Measurements from ENCODE around the gene NDUFAF8.

Gene NDUFAF8

DNA sequence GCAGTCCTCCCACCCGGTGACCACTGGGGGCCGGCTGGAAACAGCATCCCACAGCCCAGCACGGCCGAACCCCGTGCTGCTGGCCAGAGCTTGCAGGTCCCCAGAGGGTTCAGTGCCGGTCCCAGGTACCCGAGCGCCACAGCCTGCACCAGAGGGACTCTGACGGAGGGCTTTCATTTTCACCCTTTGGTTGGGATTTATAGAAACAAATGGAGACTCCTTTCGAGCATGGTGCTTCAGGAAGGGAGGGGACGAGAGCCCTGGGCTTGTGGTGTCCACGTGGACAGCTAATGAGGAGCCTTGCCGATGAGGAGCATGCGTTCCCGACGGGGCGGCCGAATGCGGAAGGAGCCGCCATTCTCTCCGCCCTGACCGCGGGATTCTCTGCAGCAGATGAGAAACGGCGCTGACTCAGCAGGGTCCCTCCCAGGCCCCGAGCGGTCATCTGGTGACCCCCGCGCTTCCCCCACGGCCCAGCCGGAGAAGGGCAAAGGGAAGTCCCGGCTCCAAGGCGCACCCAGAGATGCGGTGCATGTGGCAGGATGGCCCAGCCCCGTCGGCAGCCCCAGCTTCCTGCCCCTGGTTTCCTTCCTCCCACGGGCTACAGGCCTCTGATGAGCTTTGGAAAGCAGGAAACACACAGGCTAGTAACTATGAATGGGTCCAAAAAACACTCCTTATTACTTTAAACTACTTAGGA lies 46.2 kb downstream of the NDUFAF8 start:
- Histone ChIP-seq H3K4me2 (ENCODE audit: low read length) (no peak overlapping the region), H3K9me2 (replicated peaks; ENCODE audit: control insufficient read depth, low read length) (no peaks in the 10 kb centered on the region), H3K4me1 (ENCODE audit: control insufficient read depth, low read length) (no peaks in the 10 kb centered on the region), H3K4me3 (ENCODE audit: low read length) (no peak overlapping the region), H3K27me3 (ENCODE audit: control insufficient read depth, low read length) (no peaks in the 10 kb centered on the region), H3K36me3 (ENCODE audit: control insufficient read depth, low read length) (peaks cover 25% of the 10 kb centered on the region; the same call in 1 of the 2 replicates), H4K20me1 (ENCODE audit: control insufficient read depth, insufficient read depth, low read depth, low read length) (no peaks in the 10 kb centered on the region), H3K9me3 (ENCODE audit: control insufficient read depth, insufficient read depth, low read length) (no peaks in the 10 kb centered on the region), H3K79me2 (ENCODE audit: control insufficient read depth, low read length) (peaks cover 47% of the 10 kb centered on the region), H3K27ac (ENCODE audit: low read depth, low read length) (no peak overlapping the region), H3F3A (ENCODE audit: control insufficient read depth, insufficient read depth) (no peaks in the 10 kb centered on the region)
- TF ChIP-seq EZH2phosphoT487 (IDR thresholded peaks at IDR 0.05; ENCODE audit: borderline replicate concordance, low read length): no peak
- TF ChIP-seq, protein P1, sequence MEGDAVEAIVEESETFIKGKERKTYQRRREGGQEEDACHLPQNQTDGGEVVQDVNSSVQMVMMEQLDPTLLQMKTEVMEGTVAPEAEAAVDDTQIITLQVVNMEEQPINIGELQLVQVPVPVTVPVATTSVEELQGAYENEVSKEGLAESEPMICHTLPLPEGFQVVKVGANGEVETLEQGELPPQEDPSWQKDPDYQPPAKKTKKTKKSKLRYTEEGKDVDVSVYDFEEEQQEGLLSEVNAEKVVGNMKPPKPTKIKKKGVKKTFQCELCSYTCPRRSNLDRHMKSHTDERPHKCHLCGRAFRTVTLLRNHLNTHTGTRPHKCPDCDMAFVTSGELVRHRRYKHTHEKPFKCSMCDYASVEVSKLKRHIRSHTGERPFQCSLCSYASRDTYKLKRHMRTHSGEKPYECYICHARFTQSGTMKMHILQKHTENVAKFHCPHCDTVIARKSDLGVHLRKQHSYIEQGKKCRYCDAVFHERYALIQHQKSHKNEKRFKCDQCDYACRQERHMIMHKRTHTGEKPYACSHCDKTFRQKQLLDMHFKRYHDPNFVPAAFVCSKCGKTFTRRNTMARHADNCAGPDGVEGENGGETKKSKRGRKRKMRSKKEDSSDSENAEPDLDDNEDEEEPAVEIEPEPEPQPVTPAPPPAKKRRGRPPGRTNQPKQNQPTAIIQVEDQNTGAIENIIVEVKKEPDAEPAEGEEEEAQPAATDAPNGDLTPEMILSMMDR (IDR thresholded peaks at IDR 0.05; ENCODE audit: low read depth, low read length, poor library complexity, severe bottlenecking): no peak

DNA sequence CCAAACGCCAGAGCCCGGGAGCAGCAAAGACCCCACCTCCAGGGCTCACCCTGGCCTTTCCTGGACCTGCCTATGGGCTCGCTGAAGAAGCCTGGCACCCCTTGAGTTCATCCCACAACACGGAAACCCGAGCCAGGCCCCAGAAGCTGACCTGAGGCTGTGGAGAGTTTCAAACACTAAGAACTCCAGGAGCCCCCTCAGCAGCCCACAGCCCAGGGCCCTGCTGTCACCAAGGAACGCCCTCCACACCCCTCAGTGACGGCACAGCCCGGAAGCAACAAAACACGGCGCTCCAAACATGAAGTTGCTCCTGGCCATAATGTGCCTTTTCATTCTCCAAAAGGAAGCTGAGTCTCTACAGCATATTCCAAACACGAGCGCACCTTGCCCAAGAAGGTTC lies 46.8 kb downstream of the NDUFAF8 start:
- Histone ChIP-seq H3K9me2 (replicated peaks; ENCODE audit: control insufficient read depth, low read length) (no peaks in the 10 kb centered on the region), H3K9me3 (ENCODE audit: control insufficient read depth, insufficient read depth, low read length) (no peaks in the 10 kb centered on the region), H3K27ac (ENCODE audit: low read depth, low read length) (no peak overlapping the region), H3K4me2 (ENCODE audit: low read length) (no peak overlapping the region), H3F3A (ENCODE audit: control insufficient read depth, insufficient read depth) (no peaks in the 10 kb centered on the region), H3K27me3 (ENCODE audit: control insufficient read depth, low read length) (no peaks in the 10 kb centered on the region), H3K79me2 (ENCODE audit: control insufficient read depth, low read length) (peaks cover 53% of the 10 kb centered on the region), H3K4me1 (ENCODE audit: control insufficient read depth, low read length) (no peaks in the 10 kb centered on the region), H4K20me1 (ENCODE audit: control insufficient read depth, insufficient read depth, low read depth, low read length) (no peaks in the 10 kb centered on the region), H3K4me3 (ENCODE audit: low read length) (no peak overlapping the region), H3K36me3 (ENCODE audit: control insufficient read depth, low read length) (peaks cover 28% of the 10 kb centered on the region; the same call in 1 of the 2 replicates)
- TF ChIP-seq, protein P1 (IDR thresholded peaks at IDR 0.05; ENCODE audit: low read depth, low read length, poor library complexity, severe bottlenecking): no peak
- TF ChIP-seq EZH2phosphoT487 (IDR thresholded peaks at IDR 0.05; ENCODE audit: borderline replicate concordance, low read length): no peak

DNA sequence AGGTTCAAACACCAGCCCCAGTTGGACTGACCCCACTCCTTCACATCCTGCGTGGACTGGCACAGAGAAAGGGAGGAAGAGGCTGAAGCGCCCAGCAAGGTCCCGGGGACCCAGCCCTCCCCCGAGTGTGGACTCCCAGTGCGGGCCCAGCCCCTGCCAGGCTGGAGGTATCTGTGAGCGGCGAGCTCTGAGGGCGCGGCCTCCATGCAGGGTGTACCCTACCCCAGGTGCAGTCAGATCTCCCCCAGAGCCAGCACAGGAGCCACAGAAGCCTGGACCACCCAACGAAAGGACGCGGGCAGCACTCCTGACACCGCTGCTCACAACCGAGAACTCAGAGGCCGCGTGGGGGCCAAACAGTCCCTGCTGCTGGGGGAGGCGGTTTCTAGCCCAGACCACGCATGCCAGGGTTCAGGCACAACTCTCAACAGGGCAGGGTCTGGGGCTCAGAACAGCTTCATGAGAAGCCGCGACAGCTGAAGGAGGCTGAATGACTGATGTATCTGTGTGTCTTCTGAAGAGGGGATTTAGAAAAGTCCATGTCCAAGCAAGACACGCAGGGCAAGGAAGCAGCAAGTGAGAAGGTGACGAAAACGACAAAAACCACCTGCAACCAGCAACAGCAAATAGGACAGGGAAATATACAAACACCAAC lies 47.5 kb downstream of the NDUFAF8 start:
- Histone ChIP-seq H3K4me3 (ENCODE audit: low read length) (no peak overlapping the region), H3K27me3 (ENCODE audit: control insufficient read depth, low read length) (no peaks in the 10 kb centered on the region), H3K9me3 (ENCODE audit: control insufficient read depth, insufficient read depth, low read length) (no peaks in the 10 kb centered on the region), H3K36me3 (ENCODE audit: control insufficient read depth, low read length) (peaks cover 31% of the 10 kb centered on the region; the same call in 1 of the 2 replicates), H3K9me2 (replicated peaks; ENCODE audit: control insufficient read depth, low read length) (no peaks in the 10 kb centered on the region), H3K4me2 (ENCODE audit: low read length) (no peak overlapping the region), H3K4me1 (ENCODE audit: control insufficient read depth, low read length) (no peaks in the 10 kb centered on the region; the same call in 1 of the 2 replicates), H4K20me1 (ENCODE audit: control insufficient read depth, insufficient read depth, low read depth, low read length) (no peaks in the 10 kb centered on the region), H3K79me2 (ENCODE audit: control insufficient read depth, low read length) (peaks cover 60% of the 10 kb centered on the region), H3F3A (ENCODE audit: control insufficient read depth, insufficient read depth) (no peaks in the 10 kb centered on the region), H3K27ac (ENCODE audit: low read depth, low read length) (no peak overlapping the region)
- no peak for TF ChIP-seq EZH2phosphoT487 (IDR thresholded peaks at IDR 0.05; ENCODE audit: borderline replicate concordance, low read length)
- TF ChIP-seq, protein P1 (IDR thresholded peaks at IDR 0.05; ENCODE audit: low read depth, low read length, poor library complexity, severe bottlenecking): no peak

All from DOHH2 (cell line).